Stimulated activated CD8-positive, alpha-beta memory T cell treated with anti-CD3 and anti-CD28 coated beads, Interleukin-4, amount 100 ng/mL, for 24 hours (primary cell): ENCODE data around the gene NKD1.

Experiments
- DNase-seq: peaks from one replicate; pipeline ENCODE4 v3.0.0-alpha.2; 2020; ENCODE audit warnings: low read depth

Gene NKD1

GRCh38 chr16:50600582-50601283, 52.5 kb downstream of the NKD1 start:
- no peak for DNase-seq

DNA sequence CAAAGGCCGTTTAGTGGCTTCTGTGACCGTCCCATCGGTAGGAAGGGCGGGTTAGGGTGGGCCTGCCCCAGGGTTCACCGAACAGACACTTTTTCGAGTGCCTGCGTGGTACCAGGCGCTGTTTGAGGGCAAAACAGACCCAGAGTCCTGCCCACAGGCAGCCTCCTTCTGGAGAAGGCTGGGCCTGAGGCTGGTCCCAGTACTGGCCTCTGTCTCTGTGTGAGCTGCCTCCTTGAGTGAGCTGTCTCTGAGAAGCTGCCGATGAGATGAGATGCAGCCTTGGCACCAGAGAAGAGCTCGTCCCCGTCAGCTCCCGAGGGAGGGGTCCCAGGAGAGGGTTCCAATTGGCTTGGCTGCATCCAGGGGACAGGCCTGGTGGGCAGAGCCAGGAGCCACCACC, 53.1 kb downstream of the NKD1 start:
- no peak for DNase-seq

GRCh38 chr16:50602126-50602525, 53.9 kb downstream of the NKD1 start:
- no peak for DNase-seq

- no peak for DNase-seq
These were observed 54.5 kb downstream of the NKD1 start for GRCh38 chr16:50602531-50603205.

DNA sequence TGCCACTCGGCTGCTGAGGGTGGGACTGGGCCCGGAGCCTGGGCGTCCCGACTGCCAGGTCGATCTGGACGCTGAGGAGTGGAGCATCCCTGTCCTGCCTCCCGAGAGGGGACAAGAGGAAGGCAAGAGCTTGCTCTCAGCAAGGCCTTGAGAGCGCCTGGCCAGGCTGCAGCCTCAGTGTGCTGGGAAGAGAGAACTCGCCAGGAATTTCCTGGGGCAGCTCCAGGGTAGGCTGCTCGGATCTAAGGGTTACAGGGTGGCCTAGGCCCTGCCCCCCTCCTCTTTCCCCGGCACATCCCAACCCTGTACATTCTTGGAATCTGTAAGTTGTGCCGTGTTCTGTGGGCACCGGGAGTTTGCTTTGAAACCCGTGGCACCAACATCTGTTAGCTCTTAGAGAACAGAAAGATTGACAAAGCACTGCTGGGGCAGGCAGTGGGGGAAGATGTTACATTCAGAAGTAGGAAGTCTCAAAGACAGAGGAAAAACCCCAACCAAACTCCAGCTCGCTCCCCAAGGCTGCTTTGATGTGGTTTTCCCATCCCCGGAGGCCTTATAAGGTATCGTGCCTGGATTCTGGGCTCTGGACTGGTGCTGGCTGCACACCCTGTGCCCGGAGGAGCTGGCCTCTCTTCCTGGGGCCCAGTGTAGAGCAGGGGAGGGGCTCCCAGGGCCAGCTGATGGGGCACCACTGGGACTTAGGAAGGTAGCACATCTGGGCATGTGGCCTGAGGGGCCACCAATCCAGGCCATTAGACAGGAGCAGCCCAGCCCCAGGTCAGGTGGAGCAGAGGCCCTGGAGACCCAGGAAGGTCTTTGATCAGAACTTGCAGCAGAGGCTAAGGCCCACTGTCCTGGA, 55.2 kb downstream of the NKD1 start:
- DNase-seq, result no peak

- no peak for DNase-seq
These were observed 55.8 kb downstream of the NKD1 start for GRCh38 chr16:50604065-50604418.

- DNase-seq, result no peak
These were observed 56.4 kb downstream of the NKD1 start for GRCh38 chr16:50604610-50605009.

DNA sequence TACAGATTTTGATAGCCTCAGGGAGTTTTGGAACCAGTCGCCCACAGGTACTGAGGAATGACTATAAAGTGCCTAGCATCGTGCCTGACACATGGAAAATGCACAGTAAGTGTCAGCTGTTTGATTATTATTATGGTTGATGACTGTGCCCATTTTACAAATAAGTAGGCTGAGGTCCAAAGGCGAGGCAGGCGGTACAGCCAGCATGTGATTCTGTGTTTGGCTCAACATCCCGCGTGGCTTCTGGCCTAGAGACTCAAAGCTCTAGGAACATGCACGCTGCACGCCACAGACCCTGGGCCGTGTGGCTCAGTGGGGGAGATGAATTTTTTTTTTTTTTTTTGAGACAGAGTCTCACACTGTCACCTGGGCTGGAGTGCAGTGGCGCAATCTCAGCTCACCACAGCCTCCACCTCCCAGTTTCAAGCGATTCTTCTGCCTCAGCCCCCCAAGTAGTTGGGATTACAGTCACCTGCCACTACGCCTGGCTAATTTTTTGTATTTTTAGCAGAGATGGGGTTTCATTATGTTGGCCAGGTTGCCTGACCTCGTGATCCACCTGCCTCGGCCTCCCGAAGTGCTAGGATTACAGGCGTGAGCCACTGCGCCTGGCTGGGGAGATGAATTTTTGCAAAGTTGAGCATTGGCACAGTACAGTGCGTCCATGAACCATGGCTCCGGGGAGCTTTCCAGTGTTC, 57.7 kb downstream of the NKD1 start:
- DNase-seq, result no peak

GRCh38 chr16:50606431-50607050, 58.3 kb downstream of the NKD1 start:
- DNase-seq, result no peak

- no peak for DNase-seq
These were observed 58.8 kb downstream of the NKD1 start for GRCh38 chr16:50607051-50607431.

DNA sequence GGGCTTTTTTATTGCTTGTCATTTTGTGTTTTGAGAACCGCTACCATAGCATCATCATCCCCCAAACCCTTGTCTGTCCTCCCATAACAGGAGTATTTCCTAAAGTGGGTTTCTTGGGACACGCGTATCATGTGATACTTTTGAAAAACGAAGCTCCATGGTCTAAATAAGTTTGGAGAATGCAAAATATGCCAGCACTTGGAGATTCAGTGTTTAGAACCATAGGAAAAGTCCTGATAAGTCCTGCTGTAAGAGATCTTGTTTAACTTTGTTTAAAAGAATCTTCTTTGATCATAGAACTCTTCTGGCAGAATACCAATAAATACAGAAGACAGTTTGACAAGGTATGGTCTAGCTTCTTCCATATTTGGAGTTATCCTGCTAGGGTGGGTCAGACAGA, 59.3 kb downstream of the NKD1 start:
- DNase-seq, result no peak

- DNase-seq, result no peak
These were observed 59.9 kb downstream of the NKD1 start for GRCh38 chr16:50607970-50608557.

GRCh38 chr16:50609049-50609448, 60.9 kb downstream of the NKD1 start:
- DNase-seq, result no peak

DNA sequence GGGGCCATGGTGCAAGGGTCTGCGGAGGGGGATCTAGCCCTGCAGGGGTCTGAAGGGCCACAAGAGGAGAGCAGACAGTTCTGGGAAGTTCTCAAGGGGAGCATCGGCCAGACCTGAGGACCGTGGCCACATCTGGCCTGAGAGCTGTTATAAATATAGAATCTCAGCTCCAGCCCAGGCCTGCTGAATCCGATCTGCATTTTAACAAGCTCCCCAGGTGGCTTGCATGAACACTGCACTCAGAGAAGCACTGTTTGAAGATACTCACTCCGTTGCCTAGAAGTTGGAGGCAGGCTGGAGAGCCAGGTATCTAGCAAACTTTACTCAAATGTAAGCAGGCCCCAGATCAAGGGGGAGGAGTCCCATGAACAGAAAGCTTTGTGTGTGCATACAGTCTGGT, 61.3 kb downstream of the NKD1 start:
- DNase-seq, result no peak

- no peak for DNase-seq
These were observed 62.4 kb downstream of the NKD1 start for GRCh38 chr16:50610331-50611262.

DNA sequence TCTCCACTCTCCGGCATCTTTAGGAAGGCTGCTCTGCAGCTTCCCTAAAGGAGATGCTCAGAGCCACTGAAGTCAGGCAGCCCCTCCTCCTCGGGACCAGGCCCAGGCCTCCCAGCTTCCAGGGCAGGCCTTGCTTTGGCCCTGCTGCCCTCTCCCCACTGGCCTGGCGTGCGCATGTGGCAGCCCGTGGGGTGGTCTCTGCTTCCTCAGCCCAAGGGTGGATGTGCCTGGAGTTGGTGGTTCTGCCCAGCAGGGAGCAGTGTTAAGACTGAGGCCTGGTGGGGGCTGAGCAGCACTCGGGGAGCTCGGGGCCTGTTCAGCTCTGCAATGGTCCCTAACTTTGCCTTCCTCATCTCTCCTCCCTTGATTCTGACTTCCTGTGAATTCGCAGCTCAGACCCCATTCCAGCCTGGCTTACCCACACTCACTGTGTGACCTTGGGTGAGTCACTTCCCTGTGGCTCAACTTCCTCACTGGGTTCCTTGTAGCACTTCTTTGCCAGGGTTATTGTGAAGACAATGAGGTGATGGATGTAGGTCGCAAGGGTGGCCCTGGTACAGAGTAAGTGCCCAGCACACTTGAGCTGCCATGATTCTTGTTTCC, 63.2 kb downstream of the NKD1 start:
- no peak for DNase-seq

DNA sequence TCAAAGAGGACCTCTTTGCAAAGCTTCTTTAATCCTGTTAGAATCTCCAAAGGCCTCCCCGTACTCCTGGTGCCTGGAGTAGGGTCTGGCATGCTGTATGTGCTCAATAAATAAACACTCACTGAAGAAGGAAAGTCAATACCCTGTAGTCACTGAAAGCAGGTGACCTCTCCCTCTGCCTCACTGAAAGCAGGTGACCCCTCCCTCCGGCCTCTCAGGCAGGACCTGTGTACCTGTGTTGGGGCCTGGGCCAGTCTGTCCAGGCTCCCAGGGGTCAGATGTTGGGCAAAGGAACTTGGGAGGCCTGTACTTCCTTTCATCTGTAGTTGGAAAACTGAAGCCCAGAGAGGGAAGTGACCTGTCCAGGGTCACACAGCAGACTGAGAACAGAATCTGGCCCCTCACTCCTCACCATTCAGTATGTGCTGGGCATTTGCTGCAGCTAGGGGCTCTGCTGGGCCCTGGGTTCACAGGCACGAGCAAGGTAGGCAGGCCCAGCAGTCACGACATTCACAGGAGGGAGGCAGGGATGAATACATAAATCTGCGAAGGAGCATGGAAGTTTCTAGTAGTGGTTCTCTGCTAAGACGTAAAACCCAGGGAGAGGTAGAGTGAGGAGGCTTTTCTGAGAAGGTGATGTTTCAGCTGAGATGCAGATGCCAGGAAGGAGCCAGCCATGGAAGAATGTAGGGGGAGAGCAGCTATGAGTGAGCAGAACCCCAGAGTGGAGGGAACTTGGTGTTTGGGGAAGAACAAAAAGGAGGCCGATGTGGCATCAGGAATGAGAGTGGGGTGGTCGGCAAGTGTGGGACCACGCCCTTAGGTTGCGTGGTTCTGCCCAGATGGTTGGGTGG, 64.0 kb downstream of the NKD1 start:
- no peak for DNase-seq

DNA sequence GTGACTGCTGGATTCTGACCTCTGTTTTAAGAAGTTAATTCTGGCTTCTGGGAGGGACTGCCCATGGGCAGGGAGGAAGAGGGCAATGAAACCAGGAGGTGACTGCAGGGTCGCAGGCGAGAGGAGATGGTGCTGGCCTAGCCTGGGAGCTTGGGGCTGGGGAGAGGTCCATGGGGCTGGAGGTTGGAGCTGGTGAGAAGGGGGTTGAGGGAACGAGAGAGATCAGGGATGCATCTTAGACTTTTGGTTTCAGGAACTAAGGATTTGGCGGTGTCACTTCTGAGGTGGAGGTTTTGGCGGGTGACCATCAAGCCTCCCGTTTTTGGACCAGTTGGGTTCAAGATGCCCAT, 64.6 kb downstream of the NKD1 start:
- no peak for DNase-seq

DNA sequence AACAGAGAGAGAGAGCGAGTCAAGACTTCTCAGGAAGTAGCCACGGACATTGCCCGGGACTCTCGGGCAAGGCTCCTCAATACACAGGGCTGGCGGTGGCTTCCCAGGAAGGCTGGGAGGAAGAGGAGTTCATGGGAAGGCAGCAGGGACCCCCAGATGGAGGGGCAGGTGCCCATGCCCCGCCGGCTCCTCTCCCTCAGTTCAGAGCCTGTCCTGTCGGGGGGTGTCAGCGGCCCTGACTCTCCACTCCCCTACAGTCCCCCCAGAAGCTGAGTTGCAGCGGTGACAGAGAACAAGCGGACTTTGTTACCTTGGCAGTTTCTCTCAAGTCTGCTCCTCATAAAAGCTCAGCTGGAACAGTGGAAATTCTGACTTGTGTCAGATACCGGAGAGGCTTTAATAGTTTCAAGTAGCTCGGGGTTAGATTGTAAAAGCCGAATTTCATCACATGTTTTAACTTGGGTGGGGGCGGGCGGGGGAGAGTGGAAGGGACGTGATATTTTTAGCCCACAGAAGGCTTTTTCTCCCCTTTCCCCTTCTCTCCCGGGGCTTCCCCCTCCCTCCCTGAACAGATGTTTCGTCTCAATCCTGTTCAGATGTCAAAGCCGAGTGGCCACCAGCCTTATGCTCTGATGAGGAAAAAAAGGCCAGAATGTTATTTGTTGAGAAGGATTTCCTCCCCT, 65.2 kb downstream of the NKD1 start:
- no peak for DNase-seq
